KMS-11 (cell line): ENCODE results near the gene FAM168B.

Source experiments
- H2AFZ ChIP-seq: fragments of 200-600 bp; sonication (generic); 2 replicates; pipeline ENCODE4 v1.6.1; 2016; ENCODE audit warnings: antibody characterized with exemption, mixed run types, low read depth
- H3K27ac ChIP-seq: fragments of 200-600 bp; sonication (generic); 2 replicates; pipeline ENCODE4 v1.6.1; 2016; ENCODE audit warnings: mild to moderate bottlenecking, mixed run types
- H3K27me3 ChIP-seq: fragments of 200-600 bp; sonication (generic); 2 replicates; pipeline ENCODE4 v1.6.1; 2017; ENCODE audit warnings: mild to moderate bottlenecking, low read depth, mixed run types, moderate library complexity; ENCODE audit not compliant: insufficient read depth
- H3K36me3 ChIP-seq: fragments of 200-600 bp; sonication (generic); 2 replicates; pipeline ENCODE4 v1.6.1; 2017; ENCODE audit warnings: mild to moderate bottlenecking, mixed run types; ENCODE audit not compliant: insufficient read depth
- H3K4me1 ChIP-seq: fragments of 200-600 bp; sonication (generic); 2 replicates; pipeline ENCODE4 v1.6.1; 2016; ENCODE audit warnings: mild to moderate bottlenecking, low read depth, mixed run types; ENCODE audit not compliant: poor library complexity, severe bottlenecking
- H3K4me2 ChIP-seq: fragments of 200-600 bp; sonication (generic); 2 replicates; pipeline ENCODE4 v1.7.0; 2016; ENCODE audit warnings: mild to moderate bottlenecking, mixed run types
- H3K4me3 ChIP-seq: fragments of 200-600 bp; sonication (generic); IDR thresholded peaks from 2 replicates; pipeline ENCODE4 v1.6.1; 2017; ENCODE audit warnings: low read depth, low read length, mixed read lengths; ENCODE audit not compliant: insufficient read depth
- H3K79me2 ChIP-seq: fragments of 200-600 bp; sonication (generic); 2 replicates; pipeline ENCODE4 v1.6.1; 2016; ENCODE audit warnings: low read depth, mixed run types; ENCODE audit not compliant: insufficient read depth
- H3K9ac ChIP-seq: fragments of 200-600 bp; sonication (generic); 2 replicates; pipeline ENCODE4 v1.6.1; 2016; ENCODE audit warnings: mild to moderate bottlenecking, mixed run types
- H4K20me1 ChIP-seq: fragments of 200-600 bp; sonication (generic); 2 replicates; pipeline ENCODE4 v1.6.1; 2016; ENCODE audit warnings: mild to moderate bottlenecking, mixed run types; ENCODE audit not compliant: insufficient read depth
- CTCF ChIP-seq: fragments of 200-600 bp; sonication (generic); conservative IDR thresholded peaks from 2 replicates; pipeline ENCODE4 v1.6.1; 2017; ENCODE audit warnings: low read depth, mild to moderate bottlenecking, antibody characterized with exemption, low read length, moderate library complexity, mixed read lengths

Gene FAM168B

GRCh38 chr2:131009713-131010475 lies 83.4 kb downstream of the FAM168B start:
- Histone ChIP-seq H4K20me1 (no peaks in the 10 kb centered on the region), H3K4me2 (no peak overlapping the region), H3K79me2 (no peaks in the 10 kb centered on the region), H3K27ac (no peak overlapping the region), H3K27me3 (no peaks in the 10 kb centered on the region), H3K4me3 (no peak overlapping the region), H3K36me3 (no peaks in the 10 kb centered on the region), H3K9ac (no peak overlapping the region), H2AFZ (no peak overlapping the region), H3K4me1 (no peaks in the 10 kb centered on the region)
- TF ChIP-seq CTCF: no peak

GRCh38 chr2:131008967-131009366 lies 84.3 kb downstream of the FAM168B start:
- no peak overlapping the region for H3K4me2 ChIP-seq
- H2AFZ ChIP-seq: no peak overlapping the region
- H3K27ac ChIP-seq: no peak overlapping the region
- no peaks in the 10 kb centered on the region for H3K27me3 ChIP-seq
- H3K9ac ChIP-seq: no peak overlapping the region
- H3K36me3 ChIP-seq: no peaks in the 10 kb centered on the region
- H4K20me1 ChIP-seq: no peaks in the 10 kb centered on the region
- no peaks in the 10 kb centered on the region for H3K79me2 ChIP-seq
- H3K4me1 ChIP-seq: no peaks in the 10 kb centered on the region
- TF ChIP-seq CTCF: no peak
- H3K4me3 ChIP-seq: no peak overlapping the region

GRCh38 chr2:131006561-131006960 lies 86.7 kb downstream of the FAM168B start:
- Histone ChIP-seq H3K27ac (no peak overlapping the region), H3K4me1 (no peaks in the 10 kb centered on the region), H2AFZ (no peak overlapping the region), H3K79me2 (no peaks in the 10 kb centered on the region), H3K27me3 (no peaks in the 10 kb centered on the region), H3K36me3 (no peaks in the 10 kb centered on the region), H3K4me3 (no peak overlapping the region), H3K9ac (no peak overlapping the region), H4K20me1 (no peaks in the 10 kb centered on the region), H3K4me2 (no peak overlapping the region)
- TF ChIP-seq CTCF: no peak

GRCh38 chr2:131005216-131005935 lies 87.9 kb downstream of the FAM168B start:
- Histone ChIP-seq H3K27me3 (no peaks in the 10 kb centered on the region), H3K79me2 (no peaks in the 10 kb centered on the region), H3K4me2 (no peak overlapping the region), H3K36me3 (no peaks in the 10 kb centered on the region), H3K9ac (no peak overlapping the region), H2AFZ (no peak overlapping the region), H3K27ac (no peak overlapping the region), H3K4me1 (no peaks in the 10 kb centered on the region), H4K20me1 (no peaks in the 10 kb centered on the region), H3K4me3 (no peak overlapping the region)
- TF ChIP-seq CTCF: no peak
